ENCODE data around the gene CDC123.

Gene CDC123

GRCh38 chr10:12252882-12253546, 57.0 kb downstream of the CDC123 start:
- Histone ChIP-seq H4K20me1 (ENCODE audit: insufficient read depth, low read length, poor library complexity, severe bottlenecking) (no peaks in the 10 kb centered on the region), H3K9me2 (replicated peaks; ENCODE audit: low read depth, low read length) (no peaks in the 10 kb centered on the region), H3K4me1 (ENCODE audit: insufficient read depth, low read length, poor library complexity, severe bottlenecking) (no peaks in the 10 kb centered on the region), H3F3A (ENCODE audit: low read depth) (no peaks in the 10 kb centered on the region), H3K36me3 (ENCODE audit: insufficient read depth, low read length) (peaks cover 26% of the 10 kb centered on the region; the same call in 1 of the 2 replicates), H3K27me3 (ENCODE audit: insufficient read depth, low read length, poor library complexity, severe bottlenecking) (no peaks in the 10 kb centered on the region), H3K9me3 (ENCODE audit: insufficient read depth, low read depth, low read length) (no peaks in the 10 kb centered on the region), H3K4me3 (ENCODE audit: low read length, poor library complexity, severe bottlenecking) (no peak overlapping the region), H2AFZ (ENCODE audit: low read length) (no peak overlapping the region), H3K4me2 (ENCODE audit: low read depth, low read length, poor library complexity, severe bottlenecking) (no peak overlapping the region), H3K9ac (ENCODE audit: low read depth, low read length, poor library complexity, severe bottlenecking) (no peak overlapping the region), H3K79me2 (ENCODE audit: insufficient read depth, low read length) (no peaks in the 10 kb centered on the region)
- TF ChIP-seq CTCF (conservative IDR thresholded peaks at IDR 0.05; ENCODE audit: low read length) (peak; percentile 60), EZH2phosphoT487 (IDR thresholded peaks at IDR 0.05; ENCODE audit: borderline replicate concordance) (no peak)

GRCh38 chr10:12255048-12255447, 59.1 kb downstream of the CDC123 start:
- TF ChIP-seq EZH2phosphoT487 (IDR thresholded peaks at IDR 0.05; ENCODE audit: borderline replicate concordance) = no peak
- TF ChIP-seq CTCF (conservative IDR thresholded peaks at IDR 0.05; ENCODE audit: low read length) = no peak
- H3K4me3 ChIP-seq (ENCODE audit: low read length, poor library complexity, severe bottlenecking) = no peak overlapping the region
- no peaks in the 10 kb centered on the region for H4K20me1 ChIP-seq (ENCODE audit: insufficient read depth, low read length, poor library complexity, severe bottlenecking)
- H3K4me1 ChIP-seq (ENCODE audit: insufficient read depth, low read length, poor library complexity, severe bottlenecking) = no peaks in the 10 kb centered on the region
- no peak overlapping the region for H2AFZ ChIP-seq (ENCODE audit: low read length)
- no peaks in the 10 kb centered on the region for H3K79me2 ChIP-seq (ENCODE audit: insufficient read depth, low read length)
- no peaks in the 10 kb centered on the region for H3F3A ChIP-seq (ENCODE audit: low read depth)
- H3K9me2 ChIP-seq (replicated peaks; ENCODE audit: low read depth, low read length) = no peaks in the 10 kb centered on the region
- H3K27me3 ChIP-seq (ENCODE audit: insufficient read depth, low read length, poor library complexity, severe bottlenecking) = no peaks in the 10 kb centered on the region
- H3K4me2 ChIP-seq (ENCODE audit: low read depth, low read length, poor library complexity, severe bottlenecking) = no peak overlapping the region
- peaks cover 15% of the 10 kb centered on the region; the same call in 1 of the 2 replicates for H3K36me3 ChIP-seq (ENCODE audit: insufficient read depth, low read length)
- no peak overlapping the region for H3K9ac ChIP-seq (ENCODE audit: low read depth, low read length, poor library complexity, severe bottlenecking)
- H3K9me3 ChIP-seq (ENCODE audit: insufficient read depth, low read depth, low read length) = no peaks in the 10 kb centered on the region

- TF ChIP-seq EZH2phosphoT487 (IDR thresholded peaks at IDR 0.05; ENCODE audit: borderline replicate concordance) = no peak
- TF ChIP-seq CTCF (conservative IDR thresholded peaks at IDR 0.05; ENCODE audit: low read length) = no peak
- Histone ChIP-seq H3K9ac (ENCODE audit: low read depth, low read length, poor library complexity, severe bottlenecking) (no peak overlapping the region), H3K79me2 (ENCODE audit: insufficient read depth, low read length) (no peaks in the 10 kb centered on the region), H2AFZ (ENCODE audit: low read length) (no peak overlapping the region), H3K4me2 (ENCODE audit: low read depth, low read length, poor library complexity, severe bottlenecking) (no peak overlapping the region), H3K9me2 (replicated peaks; ENCODE audit: low read depth, low read length) (no peaks in the 10 kb centered on the region), H3K4me1 (ENCODE audit: insufficient read depth, low read length, poor library complexity, severe bottlenecking) (peaks cover 5% of the 10 kb centered on the region), H3K27me3 (ENCODE audit: insufficient read depth, low read length, poor library complexity, severe bottlenecking) (peaks cover 6% of the 10 kb centered on the region), H3F3A (ENCODE audit: low read depth) (no peaks in the 10 kb centered on the region), H4K20me1 (ENCODE audit: insufficient read depth, low read length, poor library complexity, severe bottlenecking) (no peaks in the 10 kb centered on the region), H3K4me3 (ENCODE audit: low read length, poor library complexity, severe bottlenecking) (no peak overlapping the region), H3K36me3 (ENCODE audit: insufficient read depth, low read length) (no peaks in the 10 kb centered on the region), H3K9me3 (ENCODE audit: insufficient read depth, low read depth, low read length) (no peaks in the 10 kb centered on the region)
Measured at GRCh38 chr10:12259988-12260387, 64.0 kb downstream of the CDC123 start.
